ENCODE measurements around the gene RCSD1.
A peak's percentile ranks its signal among the peaks of the same experiment; 100 is the strongest.
"Not testable (repeated sequence)": the region's sequence is repeated elsewhere in the genome, so short reads cannot be mapped to it uniquely, and the experiment has no call there.

The RCSD1 gene

GRCh38 chr1:167714098-167714438, 84.0 kb downstream of the RCSD1 start:
- peaks cover 21% of the 10 kb centered on the region for H3K27me3 ChIP-seq (ENCODE audit: control insufficient read depth, insufficient read depth, low read length)
- H3K27ac ChIP-seq (ENCODE audit: low read length), result no peak overlapping the region
- peak overlapping the region; percentile 86 for H3K4me3 ChIP-seq (ENCODE audit: low read length)
- no peaks in the 10 kb centered on the region for H3K36me3 ChIP-seq (ENCODE audit: control insufficient read depth, low read depth, low read length)
- no peaks in the 10 kb centered on the region for H3K9me3 ChIP-seq (ENCODE audit: control insufficient read depth, low read depth, low read length)
- H3K9ac ChIP-seq (ENCODE audit: low read length), result peak overlapping the region; percentile 72
- peaks cover 4% of the 10 kb centered on the region for H3K4me1 ChIP-seq (ENCODE audit: control insufficient read depth, low read depth, low read length)

- Histone ChIP-seq H3K27ac (ENCODE audit: low read length) (peak overlapping the region; percentile 24), H3K9me3 (ENCODE audit: control insufficient read depth, low read depth, low read length) (no peaks in the 10 kb centered on the region), H3K4me3 (ENCODE audit: low read length) (peak overlapping the region; percentile 86), H3K36me3 (ENCODE audit: control insufficient read depth, low read depth, low read length) (no peaks in the 10 kb centered on the region), H3K9ac (ENCODE audit: low read length) (peak overlapping the region; percentile 72), H3K27me3 (ENCODE audit: control insufficient read depth, insufficient read depth, low read length) (peaks cover 21% of the 10 kb centered on the region), H3K4me1 (ENCODE audit: control insufficient read depth, low read depth, low read length) (peaks cover 9% of the 10 kb centered on the region)
Observed at GRCh38 chr1:167714439-167715156, 84.6 kb downstream of the RCSD1 start.

- H3K9me3 ChIP-seq (ENCODE audit: control insufficient read depth, low read depth, low read length), result no peaks in the 10 kb centered on the region
- no peaks in the 10 kb centered on the region for H3K36me3 ChIP-seq (ENCODE audit: control insufficient read depth, low read depth, low read length)
- peak overlapping the region; percentile 86 for H3K4me3 ChIP-seq (ENCODE audit: low read length)
- H3K4me1 ChIP-seq (ENCODE audit: control insufficient read depth, low read depth, low read length), result peaks cover 10% of the 10 kb centered on the region
- peak overlapping the region; percentile 66 for H3K9ac ChIP-seq (ENCODE audit: low read length)
- H3K27ac ChIP-seq (ENCODE audit: low read length), result peak overlapping the region; percentile 24
- H3K27me3 ChIP-seq (ENCODE audit: control insufficient read depth, insufficient read depth, low read length), result peaks cover 23% of the 10 kb centered on the region
Observed at GRCh38 chr1:167715157-167715999, 85.3 kb downstream of the RCSD1 start.

- Histone ChIP-seq H3K27me3 (ENCODE audit: control insufficient read depth, insufficient read depth, low read length) (peaks cover 28% of the 10 kb centered on the region), H3K36me3 (ENCODE audit: control insufficient read depth, low read depth, low read length) (no peaks in the 10 kb centered on the region), H3K27ac (ENCODE audit: low read length) (no peak overlapping the region), H3K4me3 (ENCODE audit: low read length) (peak overlapping the region; percentile 86), H3K4me1 (ENCODE audit: control insufficient read depth, low read depth, low read length) (peaks cover 12% of the 10 kb centered on the region), H3K9me3 (ENCODE audit: control insufficient read depth, low read depth, low read length) (no peaks in the 10 kb centered on the region), H3K9ac (ENCODE audit: low read length) (peak overlapping the region; percentile 66)
Observed at GRCh38 chr1:167716000-167716271, 85.9 kb downstream of the RCSD1 start.

- H3K9me3 ChIP-seq (ENCODE audit: control insufficient read depth, low read depth, low read length), result no peaks in the 10 kb centered on the region
- H3K27ac ChIP-seq (ENCODE audit: low read length), result no peak overlapping the region
- H3K9ac ChIP-seq (ENCODE audit: low read length), result no peak overlapping the region
- peaks cover 16% of the 10 kb centered on the region for H3K4me1 ChIP-seq (ENCODE audit: control insufficient read depth, low read depth, low read length)
- H3K27me3 ChIP-seq (ENCODE audit: control insufficient read depth, insufficient read depth, low read length), result peaks cover 26% of the 10 kb centered on the region
- H3K36me3 ChIP-seq (ENCODE audit: control insufficient read depth, low read depth, low read length), result no peaks in the 10 kb centered on the region
- no peak overlapping the region for H3K4me3 ChIP-seq (ENCODE audit: low read length)
Observed at GRCh38 chr1:167717351-167717750, 87.3 kb downstream of the RCSD1 start.

GRCh38 chr1:167718914-167719691, 89.1 kb downstream of the RCSD1 start:
- Histone ChIP-seq H3K9ac (ENCODE audit: low read length) (no peak overlapping the region), H3K9me3 (ENCODE audit: control insufficient read depth, low read depth, low read length) (no peaks in the 10 kb centered on the region), H3K4me1 (ENCODE audit: control insufficient read depth, low read depth, low read length) (peaks cover 26% of the 10 kb centered on the region), H3K27ac (ENCODE audit: low read length) (no peak overlapping the region), H3K27me3 (ENCODE audit: control insufficient read depth, insufficient read depth, low read length) (peaks cover 10% of the 10 kb centered on the region), H3K36me3 (ENCODE audit: control insufficient read depth, low read depth, low read length) (no peaks in the 10 kb centered on the region), H3K4me3 (ENCODE audit: low read length) (no peak overlapping the region)

- not testable (repeated sequence) for H3K27ac ChIP-seq (ENCODE audit: low read length); H3K4me3 ChIP-seq (ENCODE audit: low read length); H3K9me3 ChIP-seq (ENCODE audit: control insufficient read depth, low read depth, low read length); H3K36me3 ChIP-seq (ENCODE audit: control insufficient read depth, low read depth, low read length); H3K9ac ChIP-seq (ENCODE audit: low read length)
- Histone ChIP-seq H3K4me1 (ENCODE audit: control insufficient read depth, low read depth, low read length) (peaks cover 26% of the 10 kb centered on the region), H3K27me3 (ENCODE audit: control insufficient read depth, insufficient read depth, low read length) (peaks cover 10% of the 10 kb centered on the region)
Observed at GRCh38 chr1:167719715-167720421, 89.8 kb downstream of the RCSD1 start.

- Histone ChIP-seq H3K36me3 (ENCODE audit: control insufficient read depth, low read depth, low read length) (no peaks in the 10 kb centered on the region), H3K27me3 (ENCODE audit: control insufficient read depth, insufficient read depth, low read length) (peaks cover 10% of the 10 kb centered on the region), H3K27ac (ENCODE audit: low read length) (no peak overlapping the region), H3K9ac (ENCODE audit: low read length) (peak overlapping the region; percentile 80), H3K9me3 (ENCODE audit: control insufficient read depth, low read depth, low read length) (no peaks in the 10 kb centered on the region), H3K4me1 (ENCODE audit: control insufficient read depth, low read depth, low read length) (peaks cover 27% of the 10 kb centered on the region), H3K4me3 (ENCODE audit: low read length) (peak overlapping the region; percentile 91)
Observed at GRCh38 chr1:167720965-167721616, 91.1 kb downstream of the RCSD1 start.

GRCh38 chr1:167721617-167722151, 91.7 kb downstream of the RCSD1 start, which contains the start of gene MPZL1:
Gene MPZL1, plus strand, starts transcription at chr1:167721982. Its CDS starts 170 bp downstream, at chr1:167722152.
- peaks cover 31% of the 10 kb centered on the region for H3K4me1 ChIP-seq (ENCODE audit: control insufficient read depth, low read depth, low read length)
- no peak within 1 kb of the TSS for H3K27ac ChIP-seq (ENCODE audit: low read length)
- H3K27me3 ChIP-seq (ENCODE audit: control insufficient read depth, insufficient read depth, low read length), result peaks cover 10% of the 10 kb centered on the region
- H3K36me3 ChIP-seq (ENCODE audit: control insufficient read depth, low read depth, low read length), result no peaks in the 10 kb centered on the region
- peak within 1 kb of the TSS; percentile 80 for H3K9ac ChIP-seq (ENCODE audit: low read length)
- peak within 1 kb of the TSS; percentile 91 for H3K4me3 ChIP-seq (ENCODE audit: low read length)
- H3K9me3 ChIP-seq (ENCODE audit: control insufficient read depth, low read depth, low read length), result no peaks in the 10 kb centered on the region

GRCh38 chr1:167722152-167722869, 92.3 kb downstream of the RCSD1 start:
- no peaks in the 10 kb centered on the region for H3K9me3 ChIP-seq (ENCODE audit: control insufficient read depth, low read depth, low read length)
- H3K4me3 ChIP-seq (ENCODE audit: low read length), result peak overlapping the region; percentile 91
- peaks cover 32% of the 10 kb centered on the region for H3K4me1 ChIP-seq (ENCODE audit: control insufficient read depth, low read depth, low read length)
- H3K27me3 ChIP-seq (ENCODE audit: control insufficient read depth, insufficient read depth, low read length), result peaks cover 10% of the 10 kb centered on the region
- H3K36me3 ChIP-seq (ENCODE audit: control insufficient read depth, low read depth, low read length), result no peaks in the 10 kb centered on the region
- H3K9ac ChIP-seq (ENCODE audit: low read length), result peak overlapping the region; percentile 80
- no peak overlapping the region for H3K27ac ChIP-seq (ENCODE audit: low read length)

Measured in iPS-18a (cell line).